ENCODE measurements around the gene SLC9A5.

SLC9A5 gene

GRCh38 chr16:67248401-67249177, at the start of gene SLC9A5:
Gene SLC9A5 (plus strand): TSS chr16:67248979. CDS start chr16:67249015, 36 bp downstream.
- DNase-seq: no peak

GRCh38 chr16:67199011-67199807, 49.6 kb upstream of the SLC9A5 start, which contains the start of gene ELMO3:
Gene ELMO3 (plus strand): TSS chr16:67199131. CDS start chr16:67199327, 196 bp downstream.
- no peak for DNase-seq

- DNase-seq: no peak
Observed at GRCh38 chr16:67199808-67200198, 49.0 kb upstream of the SLC9A5 start.

GRCh38 chr16:67200491-67200890, 48.3 kb upstream of the SLC9A5 start:
- DNase-seq: no peak

- DNase-seq: no peak
Observed at GRCh38 chr16:67201411-67202345, 47.1 kb upstream of the SLC9A5 start.

- DNase-seq: no peak
Observed at GRCh38 chr16:67202426-67202825, 46.4 kb upstream of the SLC9A5 start.

GRCh38 chr16:67202956-67203493, 45.8 kb upstream of the SLC9A5 start:
- DNase-seq: no peak

- DNase-seq: no peak
Observed at GRCh38 chr16:67204076-67204475, 44.7 kb upstream of the SLC9A5 start.

- no peak for DNase-seq
Observed at GRCh38 chr16:67206129-67206837, 42.5 kb upstream of the SLC9A5 start.

GRCh38 chr16:67206838-67207248, 41.9 kb upstream of the SLC9A5 start:
- peak; percentile 62 for DNase-seq

- DNase-seq: peak; percentile 45
Observed at GRCh38 chr16:67207249-67208091, 41.3 kb upstream of the SLC9A5 start.

- no peak for DNase-seq
Observed at GRCh38 chr16:67208154-67208896, 40.5 kb upstream of the SLC9A5 start.

- DNase-seq: no peak
Observed at GRCh38 chr16:67209565-67209964, 39.2 kb upstream of the SLC9A5 start.

GRCh38 chr16:67210069-67210937, 38.5 kb upstream of the SLC9A5 start:
- DNase-seq: no peak

GRCh38 chr16:67211674-67212073, 37.1 kb upstream of the SLC9A5 start:
- no peak for DNase-seq

- DNase-seq: no peak
Observed at GRCh38 chr16:67212766-67213165, 36.0 kb upstream of the SLC9A5 start.

GRCh38 chr16:67213197-67214019, 35.4 kb upstream of the SLC9A5 start:
- no peak for DNase-seq

- no peak for DNase-seq
Observed at GRCh38 chr16:67215706-67216105, 33.1 kb upstream of the SLC9A5 start.
